ENCODE results near the gene RPL15. TPM values are rescaled to one million over a fixed set of nuclear protein-coding genes. Genes with fewer than 3 reads are reported as not detected.
"Not testable (repeated sequence)": the region's sequence is repeated elsewhere in the genome, so short reads cannot be mapped to it uniquely, and the experiment has no call there.

Gene RPL15
- total and polyA plus RNA-seq, 4 donors: 604 to 1,364 (median 1,055) TPM

DNA sequence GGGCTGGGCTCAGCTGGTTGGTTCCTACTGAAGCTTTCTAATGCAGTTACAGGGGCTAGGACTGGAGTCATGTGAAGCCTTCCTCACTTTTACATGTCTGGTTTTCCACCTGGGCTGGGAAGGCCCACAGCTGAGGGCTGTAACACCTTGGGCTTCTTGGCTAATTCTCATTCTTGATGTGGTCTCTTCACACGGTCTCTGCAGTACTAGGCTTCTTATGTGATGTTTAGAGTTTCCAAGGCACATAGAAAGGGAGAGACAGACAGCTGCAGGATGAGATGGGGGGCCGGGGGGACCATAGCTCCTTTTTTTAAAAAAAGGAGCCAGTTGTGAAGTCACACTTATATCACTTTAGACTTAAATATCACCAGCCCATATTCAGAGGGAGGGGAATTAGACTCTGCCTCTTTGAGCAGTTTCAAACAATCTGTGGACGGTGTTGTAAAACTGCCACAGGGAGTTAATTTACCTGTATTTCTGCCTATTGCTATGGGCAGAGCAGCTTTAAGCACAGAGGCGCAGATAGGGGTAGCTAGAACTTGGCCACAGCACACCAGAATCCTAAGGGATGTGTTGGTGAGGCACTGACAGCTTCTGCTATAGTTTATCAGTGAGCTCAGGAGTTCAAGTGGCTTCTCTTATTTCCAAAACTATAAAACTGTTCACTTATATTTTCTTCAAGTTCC, 46.8 kb upstream of the RPL15 start:
- H3K27ac ChIP-seq (ENCODE audit: low read depth in 1 of 2, low read length in 2 of 2): no peak overlapping the region
- no peak overlapping the region for H3K4me3 ChIP-seq (ENCODE audit: low read depth in 1 of 3, low read length in 3 of 3)
- H3K9ac ChIP-seq (ENCODE audit: low read depth in 1 of 2, low read length in 2 of 2): no peak overlapping the region
- no peaks in the 10 kb centered on the region for H3K9me3 ChIP-seq (ENCODE audit: control insufficient read depth in 4 of 4, low read length in 3 of 4)
- H3K4me1 ChIP-seq (ENCODE audit: control insufficient read depth in 4 of 4, insufficient read depth in 4 of 4, low read length in 3 of 4): peaks cover 0 to 22% (median 9%) of the 10 kb centered on the region in 4 donors
- WGBS: 89% methylated on average over 4 of the region's 4 CpGs
- no peaks in the 10 kb centered on the region for H3K27me3 ChIP-seq (ENCODE audit: control insufficient read depth in 4 of 4, insufficient read depth in 4 of 4, low read length in 3 of 4)
- DNase-seq (ENCODE audit: low spot score): no peak
- TF ChIP-seq, protein P1, sequence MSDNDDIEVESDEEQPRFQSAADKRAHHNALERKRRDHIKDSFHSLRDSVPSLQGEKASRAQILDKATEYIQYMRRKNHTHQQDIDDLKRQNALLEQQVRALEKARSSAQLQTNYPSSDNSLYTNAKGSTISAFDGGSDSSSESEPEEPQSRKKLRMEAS (IDR thresholded peaks at IDR 0.05): no peak
- TF ChIP-seq SP1 (IDR thresholded peaks at IDR 0.05): no peak
- TF ChIP-seq HNF4G (IDR thresholded peaks at IDR 0.05): no peak
- no peaks in the 10 kb centered on the region for H3K36me3 ChIP-seq (ENCODE audit: control insufficient read depth in 4 of 4, insufficient read depth in 3 of 4, low read depth in 1 of 4, low read length in 3 of 4)

DNA sequence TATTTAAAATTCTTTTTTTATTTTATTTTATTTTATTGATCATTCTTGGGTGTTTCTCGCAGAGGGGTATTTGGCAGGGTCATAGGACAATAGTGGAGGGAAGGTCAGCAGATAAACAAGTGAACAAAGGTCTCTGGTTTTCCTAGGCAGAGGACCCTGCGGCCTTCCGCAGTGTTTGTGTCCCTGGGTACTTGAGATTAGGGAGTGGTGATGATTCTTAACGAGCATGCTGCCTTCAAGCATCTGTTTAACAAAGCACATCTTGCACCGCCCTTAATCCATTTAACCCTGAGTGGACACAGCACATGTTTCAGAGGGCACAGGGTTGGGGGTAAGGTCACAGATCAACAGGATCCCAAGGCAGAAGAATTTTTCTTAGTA, 46.3 kb upstream of the RPL15 start:
- H3K9me3 ChIP-seq (ENCODE audit: control insufficient read depth in 4 of 4, low read length in 3 of 4); H3K27me3 ChIP-seq (ENCODE audit: control insufficient read depth in 4 of 4, insufficient read depth in 4 of 4, low read length in 3 of 4); DNase-seq (ENCODE audit: low spot score); H3K27ac ChIP-seq (ENCODE audit: low read depth in 1 of 2, low read length in 2 of 2); H3K4me3 ChIP-seq (ENCODE audit: low read depth in 1 of 3, low read length in 3 of 3); H3K36me3 ChIP-seq (ENCODE audit: control insufficient read depth in 4 of 4, insufficient read depth in 3 of 4, low read depth in 1 of 4, low read length in 3 of 4); H3K9ac ChIP-seq (ENCODE audit: low read depth in 1 of 2, low read length in 2 of 2): not testable (repeated sequence)
- WGBS: 27% methylated on average over 1 of the region's 5 CpGs
- peaks cover 0 to 18% (median 7%) of the 10 kb centered on the region in 4 donors for H3K4me1 ChIP-seq (ENCODE audit: control insufficient read depth in 4 of 4, insufficient read depth in 4 of 4, low read length in 3 of 4)

DNA sequence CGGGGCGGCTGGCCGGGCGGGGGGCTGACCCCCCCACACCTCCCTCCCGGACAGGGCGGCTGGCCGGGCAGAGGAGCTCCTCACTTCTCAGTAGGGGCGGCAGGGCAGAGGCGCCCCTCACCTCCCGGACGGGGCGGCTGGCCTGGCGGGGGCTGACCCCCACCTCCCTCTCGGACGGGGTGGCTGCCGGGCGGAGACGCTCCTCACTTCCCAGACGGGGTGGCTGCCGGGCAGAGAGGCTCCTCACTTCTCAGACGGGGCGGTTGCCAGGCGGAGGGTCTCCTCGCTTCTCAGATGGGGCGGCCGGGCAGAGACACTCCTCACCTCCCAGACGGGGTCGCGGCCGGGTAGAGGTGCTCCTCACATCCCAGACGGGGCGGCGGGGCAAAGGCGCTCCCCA, 45.6 kb upstream of the RPL15 start:
- not testable (repeated sequence) for H3K27ac ChIP-seq (ENCODE audit: low read depth in 1 of 2, low read length in 2 of 2)
- 98% methylated on average over 33 of the region's 34 CpGs for WGBS

DNA sequence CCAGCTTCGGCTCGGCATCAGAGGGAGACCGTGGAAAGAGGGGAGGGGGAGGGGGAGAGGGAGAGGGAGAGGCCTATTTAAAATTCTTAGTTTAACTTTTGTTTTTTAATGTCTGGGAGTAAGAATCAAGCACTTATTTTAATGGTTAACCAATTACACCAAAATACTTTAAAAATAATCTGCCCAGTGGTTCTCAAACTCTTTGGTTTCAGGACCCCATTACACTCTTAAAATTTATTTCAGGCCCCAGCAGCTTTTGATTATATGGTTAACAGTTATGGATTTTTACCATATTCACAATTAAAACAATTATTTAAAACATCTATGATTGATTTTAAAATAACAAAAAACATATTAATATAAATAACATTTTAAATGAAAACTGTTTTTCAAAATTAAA, 44.6 kb upstream of the RPL15 start:
- H3K4me3 ChIP-seq (ENCODE audit: low read depth in 1 of 3, low read length in 3 of 3): no peak overlapping the region
- H3K4me1 ChIP-seq (ENCODE audit: control insufficient read depth in 4 of 4, insufficient read depth in 4 of 4, low read length in 3 of 4): peaks cover 0 to 12% (median 1%) of the 10 kb centered on the region in 4 donors
- no peaks in the 10 kb centered on the region for H3K36me3 ChIP-seq (ENCODE audit: control insufficient read depth in 4 of 4, insufficient read depth in 3 of 4, low read depth in 1 of 4, low read length in 3 of 4)
- DNase-seq (ENCODE audit: low spot score): no peak
- H3K27ac ChIP-seq (ENCODE audit: low read depth in 1 of 2, low read length in 2 of 2): no peak overlapping the region
- no peaks in the 10 kb centered on the region for H3K9me3 ChIP-seq (ENCODE audit: control insufficient read depth in 4 of 4, low read length in 3 of 4)
- H3K27me3 ChIP-seq (ENCODE audit: control insufficient read depth in 4 of 4, insufficient read depth in 4 of 4, low read length in 3 of 4): no peaks in the 10 kb centered on the region
- no peak overlapping the region for H3K9ac ChIP-seq (ENCODE audit: low read depth in 1 of 2, low read length in 2 of 2)
- WGBS: 97% methylated on average over 3 of the region's 3 CpGs
- no peak for TF ChIP-seq TAF1 (conservative IDR thresholded peaks at IDR 0.05)
- TF ChIP-seq GABPA (IDR thresholded peaks at IDR 0.05 in 1 of 2, conservative IDR thresholded peaks at IDR 0.05 in 1 of 2): no peak
- TF ChIP-seq FOXA1 (IDR thresholded peaks at IDR 0.05): no peak
- TF ChIP-seq HNF4G (IDR thresholded peaks at IDR 0.05): no peak
- TF ChIP-seq FOXA2 (IDR thresholded peaks at IDR 0.05): no peak
- TF ChIP-seq YY1 (IDR thresholded peaks at IDR 0.05): no peak
- TF ChIP-seq, protein P1 (IDR thresholded peaks at IDR 0.05): no peak
- TF ChIP-seq, protein P2, sequence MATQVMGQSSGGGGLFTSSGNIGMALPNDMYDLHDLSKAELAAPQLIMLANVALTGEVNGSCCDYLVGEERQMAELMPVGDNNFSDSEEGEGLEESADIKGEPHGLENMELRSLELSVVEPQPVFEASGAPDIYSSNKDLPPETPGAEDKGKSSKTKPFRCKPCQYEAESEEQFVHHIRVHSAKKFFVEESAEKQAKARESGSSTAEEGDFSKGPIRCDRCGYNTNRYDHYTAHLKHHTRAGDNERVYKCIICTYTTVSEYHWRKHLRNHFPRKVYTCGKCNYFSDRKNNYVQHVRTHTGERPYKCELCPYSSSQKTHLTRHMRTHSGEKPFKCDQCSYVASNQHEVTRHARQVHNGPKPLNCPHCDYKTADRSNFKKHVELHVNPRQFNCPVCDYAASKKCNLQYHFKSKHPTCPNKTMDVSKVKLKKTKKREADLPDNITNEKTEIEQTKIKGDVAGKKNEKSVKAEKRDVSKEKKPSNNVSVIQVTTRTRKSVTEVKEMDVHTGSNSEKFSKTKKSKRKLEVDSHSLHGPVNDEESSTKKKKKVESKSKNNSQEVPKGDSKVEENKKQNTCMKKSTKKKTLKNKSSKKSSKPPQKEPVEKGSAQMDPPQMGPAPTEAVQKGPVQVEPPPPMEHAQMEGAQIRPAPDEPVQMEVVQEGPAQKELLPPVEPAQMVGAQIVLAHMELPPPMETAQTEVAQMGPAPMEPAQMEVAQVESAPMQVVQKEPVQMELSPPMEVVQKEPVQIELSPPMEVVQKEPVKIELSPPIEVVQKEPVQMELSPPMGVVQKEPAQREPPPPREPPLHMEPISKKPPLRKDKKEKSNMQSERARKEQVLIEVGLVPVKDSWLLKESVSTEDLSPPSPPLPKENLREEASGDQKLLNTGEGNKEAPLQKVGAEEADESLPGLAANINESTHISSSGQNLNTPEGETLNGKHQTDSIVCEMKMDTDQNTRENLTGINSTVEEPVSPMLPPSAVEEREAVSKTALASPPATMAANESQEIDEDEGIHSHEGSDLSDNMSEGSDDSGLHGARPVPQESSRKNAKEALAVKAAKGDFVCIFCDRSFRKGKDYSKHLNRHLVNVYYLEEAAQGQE (IDR thresholded peaks at IDR 0.05): no peak
- no peak for TF ChIP-seq RXRA (IDR thresholded peaks at IDR 0.05)
- TF ChIP-seq, protein P3, sequence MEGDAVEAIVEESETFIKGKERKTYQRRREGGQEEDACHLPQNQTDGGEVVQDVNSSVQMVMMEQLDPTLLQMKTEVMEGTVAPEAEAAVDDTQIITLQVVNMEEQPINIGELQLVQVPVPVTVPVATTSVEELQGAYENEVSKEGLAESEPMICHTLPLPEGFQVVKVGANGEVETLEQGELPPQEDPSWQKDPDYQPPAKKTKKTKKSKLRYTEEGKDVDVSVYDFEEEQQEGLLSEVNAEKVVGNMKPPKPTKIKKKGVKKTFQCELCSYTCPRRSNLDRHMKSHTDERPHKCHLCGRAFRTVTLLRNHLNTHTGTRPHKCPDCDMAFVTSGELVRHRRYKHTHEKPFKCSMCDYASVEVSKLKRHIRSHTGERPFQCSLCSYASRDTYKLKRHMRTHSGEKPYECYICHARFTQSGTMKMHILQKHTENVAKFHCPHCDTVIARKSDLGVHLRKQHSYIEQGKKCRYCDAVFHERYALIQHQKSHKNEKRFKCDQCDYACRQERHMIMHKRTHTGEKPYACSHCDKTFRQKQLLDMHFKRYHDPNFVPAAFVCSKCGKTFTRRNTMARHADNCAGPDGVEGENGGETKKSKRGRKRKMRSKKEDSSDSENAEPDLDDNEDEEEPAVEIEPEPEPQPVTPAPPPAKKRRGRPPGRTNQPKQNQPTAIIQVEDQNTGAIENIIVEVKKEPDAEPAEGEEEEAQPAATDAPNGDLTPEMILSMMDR (IDR thresholded peaks at IDR 0.05; ENCODE audit: low read depth, low read length, missing input control): no peak
- TF ChIP-seq SP1 (IDR thresholded peaks at IDR 0.05): no peak
- TF ChIP-seq NR2F2 (IDR thresholded peaks at IDR 0.05): no peak
- TF ChIP-seq RAD21 (IDR thresholded peaks at IDR 0.05): no peak
- no peak for TF ChIP-seq HNF4A (conservative IDR thresholded peaks at IDR 0.05)
- TF ChIP-seq, protein P4, sequence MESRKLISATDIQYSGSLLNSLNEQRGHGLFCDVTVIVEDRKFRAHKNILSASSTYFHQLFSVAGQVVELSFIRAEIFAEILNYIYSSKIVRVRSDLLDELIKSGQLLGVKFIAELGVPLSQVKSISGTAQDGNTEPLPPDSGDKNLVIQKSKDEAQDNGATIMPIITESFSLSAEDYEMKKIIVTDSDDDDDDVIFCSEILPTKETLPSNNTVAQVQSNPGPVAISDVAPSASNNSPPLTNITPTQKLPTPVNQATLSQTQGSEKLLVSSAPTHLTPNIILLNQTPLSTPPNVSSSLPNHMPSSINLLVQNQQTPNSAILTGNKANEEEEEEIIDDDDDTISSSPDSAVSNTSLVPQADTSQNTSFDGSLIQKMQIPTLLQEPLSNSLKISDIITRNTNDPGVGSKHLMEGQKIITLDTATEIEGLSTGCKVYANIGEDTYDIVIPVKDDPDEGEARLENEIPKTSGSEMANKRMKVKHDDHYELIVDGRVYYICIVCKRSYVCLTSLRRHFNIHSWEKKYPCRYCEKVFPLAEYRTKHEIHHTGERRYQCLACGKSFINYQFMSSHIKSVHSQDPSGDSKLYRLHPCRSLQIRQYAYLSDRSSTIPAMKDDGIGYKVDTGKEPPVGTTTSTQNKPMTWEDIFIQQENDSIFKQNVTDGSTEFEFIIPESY (IDR thresholded peaks at IDR 0.05): no peak

More for the DNA sequence above, 45.6 kb upstream of the RPL15 start:
- not testable (repeated sequence) for DNase-seq (ENCODE audit: low spot score); H3K9me3 ChIP-seq (ENCODE audit: control insufficient read depth in 4 of 4, low read length in 3 of 4); H3K4me3 ChIP-seq (ENCODE audit: low read depth in 1 of 3, low read length in 3 of 3); H3K9ac ChIP-seq (ENCODE audit: low read depth in 1 of 2, low read length in 2 of 2); H3K36me3 ChIP-seq (ENCODE audit: control insufficient read depth in 4 of 4, insufficient read depth in 3 of 4, low read depth in 1 of 4, low read length in 3 of 4); H3K27me3 ChIP-seq (ENCODE audit: control insufficient read depth in 4 of 4, insufficient read depth in 4 of 4, low read length in 3 of 4)
- peaks cover 0 to 10% (median under 1%) of the 10 kb centered on the region in 4 donors for H3K4me1 ChIP-seq (ENCODE audit: control insufficient read depth in 4 of 4, insufficient read depth in 4 of 4, low read length in 3 of 4)

All from liver (tissue), 9 donors.